HEK293 (cell line): ENCODE data around the gene DNAJB7.

Experiments used
- CTCF ChIA-PET: fragments of 350-600 bp; formaldehyde crosslinking; extraction: SDS; loops from one replicate; lab custom pipeline; 2021; ENCODE audit warnings: antibody characterized with exemption; lab: Yijun Ruan, JAX
- POLR2A ChIA-PET: fragments of 300-600 bp; formaldehyde crosslinking; extraction: SDS; loops from one replicate; lab custom pipeline; 2020; ENCODE audit warnings: antibody characterized with exemption, inconsistent platforms; lab: Yijun Ruan, JAX
- H3K27ac ChIP-seq: fragments of 200-500 bp; sonication (Bioruptor generic); 2 replicates; pipeline ENCODE4 v1.5.1; 2014; ENCODE audit warnings: low read depth, low read length, control low read depth, inconsistent platforms; ENCODE audit errors: extremely low read depth
- H3K36me3 ChIP-seq, 2 experiments: fragments of 200-500 bp in 1 of 2; sonication (Bioruptor generic) in 1 of 2; 1 replicate in 1 of 2; 2 replicates in 1 of 2; pipeline ENCODE4 v1.5.1; 2014 to 2017; ENCODE audit warnings: inconsistent platforms in 2 of 2, low read length in 2 of 2; ENCODE audit not compliant: control insufficient read depth in 2 of 2, insufficient read depth in 1 of 2
- H3K4me1 ChIP-seq: fragments of 200-500 bp; sonication (Bioruptor generic); 2 replicates; pipeline ENCODE4 v1.5.1; 2014; ENCODE audit warnings: mild to moderate bottlenecking, low read length, inconsistent platforms; ENCODE audit not compliant: control insufficient read depth, insufficient read depth
- H3K4me3 ChIP-seq: 2 replicates; pipeline ENCODE4 v1.5.1; 2011; ENCODE audit warnings: low read depth, mild to moderate bottlenecking, control low read depth, low read length, moderate library complexity
- H3K9me3 ChIP-seq: fragments of 200-500 bp; sonication (Bioruptor generic); 2 replicates; pipeline ENCODE4 v1.5.1; 2014; ENCODE audit warnings: low read depth, low read length, inconsistent platforms; ENCODE audit not compliant: control insufficient read depth, insufficient read depth
- BCL11B ChIP-seq: fragments of 450-650 bp; formaldehyde crosslinking; IDR thresholded peaks from 2 replicates; pipeline ENCODE4 v1.5.1; 2016; ENCODE audit warnings: low read depth, missing biosample characterization, missing genetic modification characterization
- PRDM10 ChIP-seq: fragments of 450-650 bp; formaldehyde crosslinking; IDR thresholded peaks from 2 replicates; pipeline ENCODE4 v1.5.1; 2016; ENCODE audit warnings: missing biosample characterization, missing genetic modification characterization
- TRIM28 ChIP-seq: IDR thresholded peaks from 2 replicates; pipeline ENCODE4 v1.6.1; 2011; ENCODE audit warnings: low read length, control low read depth, borderline replicate concordance
- ZBTB49 ChIP-seq: fragments of 450-650 bp; formaldehyde crosslinking; IDR thresholded peaks from 2 replicates; pipeline ENCODE4 v1.5.1; 2016; ENCODE audit warnings: missing biosample characterization, missing genetic modification characterization, low read depth
- ZFHX2 ChIP-seq: fragments of 450-650 bp; formaldehyde crosslinking; conservative IDR thresholded peaks from 2 replicates; pipeline ENCODE4 v1.5.1; 2016; ENCODE audit warnings: missing biosample characterization, missing genetic modification characterization
- ZNF274 ChIP-seq, 2 experiments: fragments of 200-500 bp in 1 of 2; fragments of 450-650 bp in 1 of 2; sonication (Bioruptor generic) in 1 of 2; formaldehyde crosslinking in 1 of 2; IDR thresholded peaks; 2 replicates each; pipeline versions ENCODE4 v1.5.1 to v1.6.1; 2014 to 2016; ENCODE audit warnings: borderline replicate concordance in 1 of 2, inconsistent platforms in 1 of 2, low read length in 1 of 2, missing biosample characterization in 1 of 2, missing genetic modification characterization in 1 of 2
- ZNF362 ChIP-seq: fragments of 450-650 bp; formaldehyde crosslinking; IDR thresholded peaks from 2 replicates; pipeline ENCODE4 v1.5.1; 2016; ENCODE audit warnings: missing biosample characterization, missing genetic modification characterization
- ZNF404 ChIP-seq: fragments of 450-650 bp; formaldehyde crosslinking; IDR thresholded peaks from 2 replicates; pipeline ENCODE4 v1.5.1; 2017; ENCODE audit warnings: missing biosample characterization, missing genetic modification characterization
- ZNF555 ChIP-seq: fragments of 450-650 bp; formaldehyde crosslinking; conservative IDR thresholded peaks from 2 replicates; pipeline ENCODE4 v1.5.1; 2017; ENCODE audit warnings: missing biosample characterization, mild to moderate bottlenecking, missing genetic modification characterization, inconsistent platforms
- ZNF596 ChIP-seq: fragments of 450-650 bp; IDR thresholded peaks from 2 replicates; pipeline ENCODE4 v1.5.0; 2018; ENCODE audit warnings: missing biosample characterization, mild to moderate bottlenecking, missing genetic modification characterization, moderate library complexity
- ZNF600 ChIP-seq: fragments of 450-650 bp; formaldehyde crosslinking; IDR thresholded peaks from 2 replicates; pipeline ENCODE4 v1.5.1; 2016; ENCODE audit warnings: missing biosample characterization, missing genetic modification characterization
- ZNF624 ChIP-seq: fragments of 450-650 bp; formaldehyde crosslinking; IDR thresholded peaks from 2 replicates; pipeline ENCODE4 v1.5.1; 2017; ENCODE audit warnings: missing biosample characterization, missing genetic modification characterization
- ZNF704 ChIP-seq: fragments of 450-650 bp; formaldehyde crosslinking; IDR thresholded peaks from 2 replicates; pipeline ENCODE4 v1.5.1; 2016; ENCODE audit warnings: missing biosample characterization, missing genetic modification characterization
- ZNF785 ChIP-seq: fragments of 450-650 bp; formaldehyde crosslinking; IDR thresholded peaks from 2 replicates; pipeline ENCODE4 v1.5.1; 2016; ENCODE audit warnings: missing biosample characterization, missing genetic modification characterization
- ZSCAN16 ChIP-seq: fragments of 450-650 bp; formaldehyde crosslinking; IDR thresholded peaks from 2 replicates; pipeline ENCODE4 v1.5.1; 2016; ENCODE audit warnings: missing biosample characterization, missing genetic modification characterization
- ZSCAN18 ChIP-seq: fragments of 450-650 bp; formaldehyde crosslinking; IDR thresholded peaks from 2 replicates; pipeline ENCODE4 v1.5.1; 2016; ENCODE audit warnings: missing biosample characterization, missing genetic modification characterization

The DNAJB7 gene

GRCh38 chr22:40855071-40855978 is 6.6 kb downstream of the DNAJB7 start (continued):
- no peak for TF ChIP-seq ZSCAN18 (tag by site-specific recombination)
- peak; percentile 43; the same call in 1 of the 2 replicates for TF ChIP-seq ZNF362 (tag by site-specific recombination)
- TF ChIP-seq PRDM10: peak; percentile 34; the same call in 1 of the 2 replicates
- TF ChIP-seq TRIM28: no peak
- peak; percentile 74 for TF ChIP-seq ZFHX2
- no peak for TF ChIP-seq ZNF404
- TF ChIP-seq ZBTB49 (tag by site-specific recombination): no peak
- TF ChIP-seq, all 188 proteins: peak for 19

- POLR2A ChIA-PET: interaction anchor here (0.6 kb wide), 1 partner anchor 124 kb away, joined by 3 read pairs; no protein-coding TSS in a partner anchor
- CTCF ChIA-PET: interaction anchor here (0.5 to 4.2 kb wide), 6 partner anchors 10 to 366 kb away, joined by 3 to 20 read pairs (median 4); no protein-coding TSS in a partner anchor
- H3K27ac ChIP-seq: no peak overlapping the region
- no peak overlapping the region for H3K4me3 ChIP-seq
- TF ChIP-seq ZNF704 (no peak), ZNF785 (tag by site-specific recombination) (no peak), ZNF596 (tag by site-specific recombination) (no peak), ZNF600 (tag by site-specific recombination) (no peak), ZNF624 (tag by site-specific recombination) (no peak), BCL11B (tag by site-specific recombination) (no peak), ZNF274 (IDR thresholded peaks at IDR 0.05; ENCODE audit: low read length) (no peak), ZNF274 (tag by site-specific recombination; IDR thresholded peaks at IDR 0.05; ENCODE audit: borderline replicate concordance) (no peak), ZNF555 (tag by site-specific recombination) (no peak), ZSCAN16 (tag by site-specific recombination) (no peak)
- TF ChIP-seq, all 188 proteins: peak for 0
- H3K9me3 ChIP-seq: no peaks in the 10 kb centered on the region
- H3K4me1 ChIP-seq: peaks cover 22% of the 10 kb centered on the region
- peaks cover 11 to 42% of the 10 kb centered on the region in 2 experiments for H3K36me3 ChIP-seq
These were observed 8.0 kb downstream of the DNAJB7 start for GRCh38 chr22:40853961-40854360.
